Femur (tissue), 1 donor: ENCODE results near the gene VSTM4.

Experiments used
- DNase-seq: peaks from one replicate; pipeline ENCODE4 v3.0.0-alpha.2; 2017

The VSTM4 gene

DNA sequence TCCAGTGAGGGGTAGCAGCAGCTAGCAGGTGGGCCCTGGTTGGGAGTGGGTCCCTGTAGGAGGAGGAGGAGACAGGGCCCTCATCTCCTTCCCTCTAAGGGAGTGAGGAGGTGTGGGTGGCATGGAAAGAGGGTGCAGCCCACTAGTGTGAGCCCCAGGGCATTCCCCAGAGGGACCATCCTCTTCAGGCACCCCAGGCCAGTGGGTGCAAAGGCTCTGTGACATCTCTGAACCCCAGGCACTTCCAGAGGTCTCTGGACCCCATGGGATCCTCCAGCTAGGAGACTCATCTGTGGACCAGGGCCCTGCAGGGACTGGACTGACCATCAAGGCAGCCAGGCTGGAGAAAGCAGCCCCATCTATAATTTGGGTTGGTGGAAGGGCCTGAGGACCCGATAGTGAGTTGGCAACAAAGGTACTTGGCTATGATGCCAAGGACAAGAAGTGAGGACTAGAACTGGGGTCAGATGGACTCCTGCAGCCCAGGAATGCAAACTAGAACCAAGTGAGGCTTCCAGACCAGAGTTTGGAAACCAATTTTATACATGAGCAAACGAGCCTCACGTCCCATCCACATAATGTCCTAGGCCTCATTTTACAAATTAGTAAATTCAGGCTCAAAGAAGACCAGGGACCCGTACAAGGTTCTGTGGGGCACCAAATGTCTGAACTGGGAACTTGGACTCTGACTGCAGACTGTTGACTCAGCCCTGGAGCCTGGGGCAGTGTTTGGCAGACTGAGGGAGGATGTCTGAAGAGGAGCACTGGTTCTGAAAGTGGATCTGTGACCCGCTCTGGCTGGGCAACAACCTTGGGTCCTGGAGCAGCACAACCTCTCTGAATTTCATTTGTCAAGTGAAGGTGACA, 1.4 kb upstream of the VSTM4 start:
- no peak for DNase-seq

DNA sequence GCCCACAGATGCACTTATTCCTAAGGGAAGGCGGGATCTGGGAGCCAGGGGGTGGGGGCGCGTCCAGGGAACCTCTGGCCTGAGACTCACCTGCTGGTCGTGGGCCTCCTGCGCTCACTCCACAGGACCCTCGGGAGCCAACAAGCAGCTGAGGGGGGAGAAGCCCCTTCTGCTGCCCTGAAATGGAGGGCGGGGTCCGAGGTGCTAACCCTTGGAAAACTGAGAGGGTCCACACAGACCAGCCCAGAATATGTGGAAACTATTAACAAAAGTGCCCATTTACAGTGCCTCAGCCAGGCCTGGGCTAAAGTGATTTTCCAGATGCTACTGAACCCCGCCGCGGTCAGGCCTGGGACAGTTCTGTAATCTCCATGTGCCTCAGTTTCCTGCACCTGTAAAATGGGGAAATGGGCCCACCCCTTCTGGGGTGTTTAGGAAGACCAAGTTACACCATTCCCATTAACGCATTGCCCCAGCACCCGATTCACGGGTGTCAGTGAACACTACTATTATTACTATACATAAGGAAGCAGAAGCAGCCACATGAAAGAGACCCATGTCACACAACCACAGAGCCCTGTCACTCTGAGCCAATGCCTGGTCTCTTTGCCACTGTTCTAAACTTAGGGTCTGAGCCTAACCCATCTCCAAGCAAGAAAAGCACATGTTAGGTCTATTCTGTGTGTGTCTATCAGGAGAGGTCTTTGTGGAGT, 630 bp upstream of the VSTM4 start:
- no peak for DNase-seq

DNA sequence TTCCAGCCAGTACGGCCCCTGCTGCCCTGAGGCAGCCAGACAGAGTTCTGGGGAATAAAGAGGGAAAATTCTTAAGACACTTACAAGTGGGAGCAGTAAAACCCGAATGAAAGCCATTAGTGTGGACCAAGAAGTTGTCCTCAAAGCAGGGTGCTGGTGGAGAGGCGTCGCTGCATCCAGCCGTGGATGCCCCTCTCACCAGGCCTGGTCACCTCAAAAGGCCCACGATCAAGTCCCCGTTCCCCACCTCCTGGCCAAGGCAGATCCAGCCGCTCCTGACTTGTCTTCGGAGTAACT, 656 bp downstream of the VSTM4 start:
- DNase-seq = no peak

DNA sequence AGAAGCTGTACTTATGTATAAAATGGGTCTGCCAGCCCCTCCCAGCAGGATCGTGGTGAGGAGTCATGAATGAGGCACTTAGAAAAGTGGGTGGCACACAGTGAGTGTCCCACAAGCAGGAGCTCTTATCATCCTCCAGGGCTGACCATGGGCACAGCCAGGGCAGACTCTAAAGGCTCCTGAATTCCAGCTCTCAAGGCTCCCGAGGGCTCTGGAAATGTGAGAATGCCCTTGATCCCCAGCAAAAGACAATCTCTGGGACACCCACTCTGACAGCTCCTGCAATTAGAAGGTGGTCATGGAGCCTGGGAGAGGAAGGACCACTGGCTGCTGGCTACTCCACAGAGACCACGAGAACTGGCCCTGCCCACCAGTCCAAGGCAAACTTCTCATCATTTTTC, 1.6 kb downstream of the VSTM4 start:
- DNase-seq = no peak

DNA sequence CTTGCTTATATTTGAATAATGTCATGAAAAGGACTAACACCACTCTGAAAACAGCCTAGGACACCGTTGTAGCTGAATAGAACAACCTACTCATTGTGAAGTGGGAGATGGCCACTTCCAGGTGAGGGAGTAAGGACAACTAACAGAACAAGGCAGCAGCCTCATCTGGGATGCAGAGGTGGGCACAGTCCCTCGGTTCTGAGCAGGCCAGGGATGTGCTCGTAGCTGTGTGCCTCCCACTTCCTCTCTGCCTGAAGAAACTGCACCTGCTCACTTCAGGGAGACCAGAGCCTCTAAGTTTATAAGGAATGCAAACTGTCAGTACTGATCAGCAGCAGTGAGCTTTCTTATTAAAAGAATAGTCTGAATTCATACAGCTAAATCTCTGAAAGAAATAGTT, 2.5 kb downstream of the VSTM4 start:
- no peak for DNase-seq

DNA sequence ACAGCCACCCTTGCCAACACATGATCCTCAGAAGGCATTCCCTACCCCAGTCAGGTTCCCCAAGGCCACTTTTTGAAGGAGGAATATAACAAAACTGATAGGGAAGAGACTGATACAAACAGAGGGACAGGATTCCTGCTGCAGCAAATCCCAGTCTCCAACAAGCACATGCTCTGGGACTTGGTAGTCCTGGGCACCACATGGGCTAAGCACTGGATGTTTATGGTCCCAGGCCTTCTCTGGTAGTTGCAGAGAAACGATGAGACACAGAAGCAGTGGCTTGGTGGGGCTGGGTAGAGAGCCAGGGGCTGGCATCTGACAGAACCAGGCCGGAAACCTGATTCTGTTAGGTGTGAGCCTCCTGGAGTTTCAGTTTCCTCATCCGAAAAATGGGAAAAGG, 3.2 kb downstream of the VSTM4 start:
- DNase-seq = no peak

DNA sequence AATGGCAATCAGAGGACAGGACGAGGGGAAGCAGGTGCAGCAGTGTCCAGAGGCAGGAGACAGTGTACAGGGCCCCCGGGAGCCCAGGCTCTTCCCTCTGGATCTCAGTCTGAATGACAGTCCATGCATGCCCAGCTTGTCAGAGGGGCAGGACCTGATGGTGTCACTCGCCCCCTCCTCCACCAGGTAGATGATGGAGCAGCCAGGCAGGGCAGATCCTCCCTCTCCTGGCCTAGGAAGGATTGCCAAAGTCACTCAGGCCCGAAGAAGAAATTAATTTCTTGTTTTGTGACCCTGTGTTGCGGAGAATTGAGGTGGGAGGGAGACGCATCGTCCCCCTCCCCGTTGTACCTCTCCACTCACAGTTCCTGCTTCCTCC, 4.0 kb downstream of the VSTM4 start:
- no peak for DNase-seq

DNA sequence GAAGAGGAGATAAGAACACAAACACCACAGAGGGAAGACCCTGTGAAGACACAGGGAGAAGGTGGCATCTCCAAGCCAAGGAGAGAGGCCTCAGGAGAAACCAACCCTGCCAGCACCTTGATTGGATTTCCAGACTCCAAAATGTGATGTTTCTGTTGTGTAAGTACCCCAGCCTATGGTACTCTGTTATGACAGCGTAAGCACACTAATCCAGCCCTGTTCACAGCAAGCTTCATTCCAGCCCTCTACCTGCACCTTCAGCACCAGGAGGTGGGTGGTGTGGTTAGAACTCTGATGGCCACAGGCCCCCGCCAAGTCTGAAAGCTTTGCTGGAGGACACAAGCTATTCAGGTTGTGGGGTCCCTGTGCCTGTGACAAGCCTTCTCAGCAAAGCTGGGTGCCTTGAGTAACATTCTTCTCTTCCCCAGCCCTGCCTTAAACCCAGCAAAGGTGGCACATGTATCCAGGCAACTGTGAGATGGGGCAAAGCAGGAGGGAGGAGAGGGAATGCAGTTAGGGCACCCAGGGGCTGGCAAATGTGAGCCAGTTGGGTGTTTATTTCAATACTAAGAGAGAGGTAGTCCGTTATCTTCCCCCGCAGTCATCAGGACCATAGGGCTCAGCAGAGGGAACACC, 4.5 kb downstream of the VSTM4 start:
- no peak for DNase-seq

DNA sequence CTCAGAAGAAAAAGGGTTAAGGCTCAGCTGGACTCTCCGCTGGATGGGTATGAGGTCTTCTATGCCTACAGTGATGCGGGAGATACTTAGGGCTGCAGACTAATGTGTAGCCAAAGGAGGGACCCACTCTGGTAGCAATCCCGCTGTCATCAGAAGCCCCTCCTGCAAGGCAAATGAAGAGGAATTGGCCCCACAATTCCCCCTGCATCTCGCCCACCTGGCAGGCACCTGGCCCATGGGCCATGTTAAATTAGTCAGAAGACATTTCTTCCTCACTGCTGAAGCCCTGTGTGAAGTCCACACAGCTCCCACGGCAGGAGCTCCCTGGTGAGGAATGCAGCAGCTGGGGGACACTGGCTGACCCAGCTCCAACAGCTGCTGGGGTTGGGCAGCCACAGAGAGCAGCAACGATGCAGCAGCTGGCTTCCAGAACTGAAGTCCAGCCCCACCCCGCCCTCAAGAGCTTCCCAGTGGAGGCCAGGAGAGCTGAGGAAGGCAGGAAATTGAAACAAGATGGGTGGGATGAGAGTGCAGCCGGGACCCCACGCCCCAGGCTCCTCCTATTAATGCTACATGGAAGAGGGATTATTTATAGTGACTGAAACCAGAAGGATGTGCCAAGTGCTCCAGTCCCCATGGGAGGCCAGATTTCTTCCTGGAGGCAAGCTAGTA, 5.5 kb downstream of the VSTM4 start:
- peak; percentile 90 for DNase-seq

DNA sequence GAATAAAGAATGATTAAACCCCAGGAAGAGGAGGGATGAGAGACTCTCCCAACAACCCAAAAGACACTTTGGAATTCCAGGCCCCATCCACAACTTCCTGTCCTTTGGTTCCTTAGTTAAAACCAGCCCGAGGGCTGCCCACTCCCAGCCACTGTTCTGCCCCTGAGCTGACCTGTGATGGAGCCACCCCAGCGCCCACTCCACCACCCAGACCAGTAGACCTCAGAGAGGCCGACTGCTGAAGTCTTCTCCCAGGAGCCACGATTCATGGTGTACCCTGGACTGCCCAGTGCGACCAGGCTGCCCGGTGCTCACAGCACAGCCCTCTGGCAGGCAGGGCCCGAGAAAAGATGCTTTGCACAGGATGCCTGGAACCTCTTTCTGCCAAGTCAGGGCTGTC, 6.7 kb downstream of the VSTM4 start:
- no peak for DNase-seq

DNA sequence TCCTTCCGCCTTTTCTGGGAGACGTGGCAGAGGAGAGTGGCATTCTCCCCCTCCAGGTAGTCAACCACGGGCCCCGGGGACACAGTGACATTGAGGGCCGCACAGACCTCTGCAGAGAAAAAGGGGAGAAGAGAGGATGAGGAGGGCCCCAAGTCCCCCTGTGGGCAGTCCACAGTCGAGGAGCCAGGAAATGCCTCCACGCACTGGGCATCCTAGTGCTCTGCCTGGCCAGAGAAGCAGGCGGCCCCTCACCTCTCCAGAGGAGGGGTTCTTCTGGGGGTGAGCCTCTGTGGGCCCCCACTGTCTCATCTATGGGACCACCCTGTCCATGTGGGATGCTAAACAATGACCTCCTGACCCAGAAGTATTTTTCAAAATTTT, 7.4 kb downstream of the VSTM4 start:
- no peak for DNase-seq

DNA sequence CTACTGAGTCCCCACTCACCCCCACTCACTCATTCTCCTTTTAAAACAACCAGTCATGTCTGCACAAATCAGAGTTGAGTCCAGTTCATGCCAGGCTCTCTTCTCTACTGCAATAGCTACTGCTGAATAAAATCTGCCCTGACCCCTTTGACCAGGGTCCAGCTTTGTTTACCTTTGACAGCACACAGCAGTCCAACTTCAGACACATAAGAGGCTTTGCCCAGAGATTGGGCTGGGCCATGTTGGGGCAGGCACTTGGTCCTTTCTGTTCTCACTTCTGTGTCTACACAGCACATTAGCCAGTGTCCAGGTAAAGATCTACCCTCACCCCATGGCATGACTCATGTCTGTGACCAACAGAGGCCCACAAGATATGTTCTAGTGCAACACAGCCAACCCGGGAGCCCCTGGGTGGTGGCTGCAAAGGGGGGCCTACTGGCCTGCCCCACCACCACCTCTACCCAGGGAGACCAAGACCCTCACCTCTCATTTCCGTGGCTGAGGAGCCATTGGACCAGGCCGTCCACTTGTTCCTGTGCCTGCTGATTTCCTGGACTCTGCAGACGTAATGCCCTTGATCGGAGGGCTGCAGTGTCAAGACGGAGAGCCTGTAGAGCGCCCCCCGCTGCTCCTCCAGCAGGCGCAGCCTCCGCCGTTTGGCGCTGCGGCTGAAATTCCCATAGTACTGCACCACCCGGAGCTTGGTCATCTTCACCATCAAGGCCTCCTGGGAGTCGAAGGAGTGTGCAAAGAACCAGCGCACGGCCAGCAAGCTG, 8.0 kb downstream of the VSTM4 start:
- DNase-seq = no peak

DNA sequence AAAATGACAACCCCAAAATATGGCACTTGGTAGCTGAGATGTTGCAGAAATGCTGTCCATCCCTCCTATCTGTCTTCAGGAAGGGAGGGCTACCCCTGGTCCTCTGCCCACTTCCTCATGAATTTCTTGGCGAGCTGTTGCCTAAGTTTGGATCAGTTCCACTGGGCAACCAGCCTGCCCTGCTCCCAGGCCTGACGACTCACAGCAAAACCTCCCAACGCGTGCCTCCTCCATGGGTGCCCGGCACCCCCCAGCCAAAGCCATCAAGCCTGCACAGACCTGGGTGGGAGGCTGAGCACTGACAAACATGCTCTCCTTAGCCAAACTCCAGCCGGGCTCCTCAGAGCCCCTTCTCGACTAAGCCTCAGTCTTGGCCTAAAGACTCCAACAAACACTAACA, 8.9 kb downstream of the VSTM4 start:
- DNase-seq = no peak

DNA sequence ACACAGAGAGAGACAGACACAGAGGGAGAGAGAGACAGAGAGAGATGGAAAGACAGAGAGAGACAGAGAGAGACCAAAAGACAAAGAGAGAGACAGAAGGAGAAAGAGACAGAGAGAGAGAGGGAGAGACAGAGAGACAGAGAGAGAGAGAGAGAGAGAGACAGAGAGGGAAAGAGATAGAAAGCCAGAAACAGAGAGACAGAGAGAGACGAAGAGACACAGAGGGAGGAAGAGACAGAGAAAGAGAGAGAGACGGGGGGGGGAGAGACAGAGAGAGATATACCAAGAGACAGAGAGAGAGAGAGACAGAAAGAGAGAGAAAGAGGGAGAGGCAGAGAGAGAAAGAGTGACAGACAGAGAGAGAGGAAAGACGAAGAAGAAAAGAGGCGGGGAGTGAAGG, 10.2 kb downstream of the VSTM4 start:
- DNase-seq = no peak

DNA sequence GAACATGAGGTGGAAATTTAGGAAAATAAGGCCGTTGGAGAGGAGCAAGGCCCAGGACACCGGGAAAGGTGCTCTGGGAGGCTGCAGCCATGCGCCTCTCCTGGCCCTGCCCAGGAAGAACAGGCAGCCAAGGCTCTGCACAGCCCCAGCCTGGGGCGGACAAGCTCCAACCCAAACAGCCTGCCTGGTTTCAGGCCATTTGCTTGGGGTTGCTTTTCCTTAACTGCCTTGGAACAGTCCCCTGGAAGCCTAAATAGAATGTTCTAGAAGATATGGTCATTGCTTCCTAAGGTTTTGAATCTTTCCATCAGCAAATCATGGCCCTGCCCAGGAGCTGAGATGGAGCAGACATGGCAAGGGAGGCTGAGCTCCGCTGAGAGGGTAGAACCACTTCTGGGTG, 11.0 kb downstream of the VSTM4 start:
- DNase-seq = no peak

DNA sequence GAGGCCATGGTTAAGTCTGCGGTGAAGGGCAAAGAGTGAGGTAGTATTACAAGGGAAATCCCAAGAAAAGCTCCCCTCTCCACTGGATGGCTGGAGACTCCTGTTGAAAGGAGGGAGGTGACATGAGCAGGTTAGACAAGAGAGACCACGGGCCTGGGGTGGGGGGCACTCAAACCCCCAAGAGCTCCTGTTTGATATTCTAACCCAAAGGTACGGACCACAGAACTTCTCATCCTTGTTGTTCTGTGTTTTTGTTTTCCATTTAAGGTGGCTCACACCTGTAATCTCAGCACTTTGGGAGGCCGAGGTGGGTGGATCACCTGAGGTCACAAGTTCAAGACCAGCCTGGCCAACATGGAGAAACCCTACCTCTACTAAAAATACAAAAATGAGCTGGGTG, 11.6 kb downstream of the VSTM4 start:
- DNase-seq = no peak

DNA sequence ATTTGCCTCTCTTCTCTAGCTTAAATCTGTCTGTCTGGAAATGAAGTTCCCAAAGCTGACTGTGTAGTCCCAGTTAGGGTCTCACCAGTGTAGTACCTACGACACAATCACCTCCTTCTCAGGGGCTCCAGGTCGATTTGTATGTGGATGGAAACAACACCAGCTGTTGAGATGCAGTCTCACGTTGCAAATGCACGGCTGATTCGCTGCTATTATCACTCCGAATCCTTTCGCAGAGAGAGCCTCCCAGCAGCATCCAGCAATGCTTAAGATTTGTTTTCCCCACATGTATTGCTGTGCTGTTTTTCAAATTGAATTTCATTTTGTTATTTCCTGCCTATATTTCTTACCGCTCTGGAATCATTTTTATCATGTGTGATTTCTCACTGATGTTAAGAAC, 16.3 kb downstream of the VSTM4 start:
- DNase-seq = no peak

DNA sequence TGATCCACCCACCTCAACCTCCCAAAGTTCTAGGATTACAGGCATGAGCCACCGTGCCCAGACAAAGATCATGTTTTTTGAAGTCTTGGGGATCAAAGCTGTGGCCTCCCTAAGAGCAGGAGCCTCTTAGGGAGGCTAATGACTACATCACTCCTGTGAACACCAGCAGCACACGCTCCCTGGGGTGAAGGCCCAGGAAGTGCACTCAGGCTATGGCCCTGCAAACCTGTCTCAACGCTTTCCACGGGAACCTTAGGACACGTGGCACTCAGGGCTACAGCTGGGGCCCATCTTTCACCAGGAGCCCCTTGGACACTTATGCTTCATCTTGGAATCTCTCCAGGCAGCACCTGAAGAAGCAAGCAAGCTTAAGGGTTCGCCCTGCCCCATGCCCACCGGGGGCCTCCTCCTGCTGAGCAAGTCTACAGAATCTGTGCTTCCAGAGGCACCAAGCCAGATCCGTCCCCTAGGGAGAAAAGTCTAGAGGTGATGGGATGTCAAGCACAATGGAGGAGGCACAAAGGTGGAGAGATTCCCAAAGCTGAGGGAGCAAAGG, 18.4 kb downstream of the VSTM4 start:
- DNase-seq = no peak

DNA sequence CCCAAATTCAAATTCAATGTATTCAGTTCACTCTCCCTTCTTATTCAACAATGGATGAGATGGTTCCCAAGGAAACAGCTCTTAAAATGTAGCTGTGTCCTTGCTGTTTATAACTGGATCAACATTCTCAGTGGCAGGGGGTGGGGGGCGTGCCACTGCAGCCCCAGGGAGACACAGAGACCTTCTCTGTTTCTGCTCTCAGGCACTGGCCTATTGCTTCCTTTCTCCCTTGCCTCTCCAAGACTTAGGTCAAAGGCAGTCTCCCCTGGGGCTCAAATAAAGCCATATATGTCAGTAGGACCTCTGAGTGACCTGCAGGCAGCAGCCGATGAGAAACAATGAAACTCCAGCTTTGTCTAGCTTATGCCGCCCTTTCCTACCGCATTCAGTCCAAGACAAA, 20.7 kb downstream of the VSTM4 start:
- DNase-seq = no peak

DNA sequence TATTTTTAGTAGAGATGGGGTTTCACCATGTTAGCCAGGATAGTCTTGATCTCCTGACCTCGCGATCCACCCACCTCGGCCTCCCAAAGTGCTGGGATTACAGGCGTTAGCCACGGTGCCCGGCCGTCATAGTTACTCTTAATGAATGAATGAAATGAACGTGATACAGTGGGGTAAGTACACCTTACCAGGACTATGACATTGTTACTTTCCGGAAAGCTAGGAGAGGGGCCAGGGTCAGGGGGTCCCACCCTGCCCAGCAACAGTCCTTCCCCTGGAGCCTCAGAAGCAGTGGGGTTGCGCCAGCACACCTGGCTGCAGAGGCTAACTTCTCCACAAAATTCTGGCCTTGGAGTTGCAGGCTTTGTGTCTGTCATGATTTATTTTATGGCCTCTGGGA, 21.4 kb downstream of the VSTM4 start:
- no peak for DNase-seq

DNA sequence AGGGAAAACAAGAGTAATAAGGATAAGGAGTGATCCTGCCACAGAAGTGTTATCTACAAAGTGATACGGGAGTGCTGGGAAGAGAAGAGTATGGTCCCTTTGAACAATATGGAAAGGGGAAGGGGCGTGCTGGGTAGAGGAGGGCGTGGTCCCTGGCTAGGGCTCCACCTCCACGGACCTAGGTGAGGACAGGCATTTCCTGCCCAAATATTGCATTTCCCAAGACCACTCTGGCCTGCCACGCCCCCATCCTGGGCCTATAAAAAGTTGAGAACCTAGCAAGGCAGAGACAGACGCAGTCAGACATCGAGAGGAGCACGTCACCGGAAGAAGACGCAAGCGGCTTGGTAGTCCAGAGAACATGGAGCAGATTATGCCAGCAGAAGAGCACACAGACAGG, 22.8 kb downstream of the VSTM4 start:
- no peak for DNase-seq

DNA sequence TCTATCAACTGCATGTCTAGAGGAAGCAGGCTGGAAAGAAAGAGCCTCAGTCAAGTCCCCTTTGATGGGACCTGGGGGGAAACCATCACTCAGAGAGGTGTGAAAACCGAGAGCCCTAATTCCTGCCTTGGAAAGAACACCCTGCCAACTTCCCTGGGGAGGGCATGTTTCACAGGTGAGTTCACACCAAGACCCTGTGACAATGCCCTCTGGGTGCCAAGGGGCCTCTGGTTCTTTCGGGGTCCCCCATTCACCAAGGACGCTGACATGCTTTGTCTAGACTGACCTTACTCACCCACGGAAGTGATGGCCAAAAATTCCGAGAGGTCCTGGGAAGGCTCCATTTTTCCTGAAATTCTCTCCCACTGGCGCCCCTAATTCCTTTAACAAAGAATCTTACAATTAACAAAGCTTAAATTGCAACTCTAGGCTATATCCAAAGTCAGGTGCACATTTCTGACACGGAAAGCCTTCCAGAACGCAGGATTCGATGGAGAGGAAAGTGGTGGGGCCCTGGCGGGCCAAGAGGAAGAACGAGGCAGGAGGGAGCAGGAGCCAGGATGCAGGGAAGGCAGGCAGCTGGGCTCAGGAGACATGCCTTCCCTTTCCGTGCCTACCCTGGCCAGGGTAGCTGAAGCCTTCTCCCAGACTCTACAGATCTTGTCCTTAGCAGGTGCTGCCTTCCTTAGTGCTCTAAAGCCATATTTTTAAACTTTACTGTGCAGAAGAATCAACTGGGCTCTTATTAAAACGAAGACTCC, 23.7 kb downstream of the VSTM4 start:
- no peak for DNase-seq
